GM10266 (cell line): ENCODE data around the gene IL15RA.

Experiments used
- DNase-seq: peaks from one replicate; pipeline ENCODE4 v3.0.0; 2012; ENCODE audit errors: extremely low spot score
- CTCF ChIP-seq: IDR thresholded peaks from 2 replicates; pipeline ENCODE4 v1.5.1; 2012; ENCODE audit warnings: mild to moderate bottlenecking, low read depth; ENCODE audit not compliant: control insufficient read depth, insufficient read depth; ENCODE audit errors: missing control alignments

IL15RA gene

GRCh38 chr10:5989756-5990155 lies 12.4 kb upstream of the IL15RA start:
- no peak for DNase-seq
- TF ChIP-seq CTCF, result no peak

- no peak for TF ChIP-seq CTCF
- no peak for DNase-seq
Observed at GRCh38 chr10:5988336-5988920, 11.1 kb upstream of the IL15RA start.

GRCh38 chr10:5987747-5988146 lies 10.4 kb upstream of the IL15RA start:
- TF ChIP-seq CTCF, result no peak
- DNase-seq, result no peak

GRCh38 chr10:5985029-5985428 lies 7.7 kb upstream of the IL15RA start:
- DNase-seq, result no peak
- TF ChIP-seq CTCF, result no peak

GRCh38 chr10:5983774-5984173 lies 6.4 kb upstream of the IL15RA start:
- TF ChIP-seq CTCF, result no peak
- no peak for DNase-seq

- no peak for DNase-seq
- no peak for TF ChIP-seq CTCF
Observed at GRCh38 chr10:5981529-5981928, 4.2 kb upstream of the IL15RA start.

- DNase-seq, result no peak
- TF ChIP-seq CTCF, result no peak
Observed at GRCh38 chr10:5978230-5978489, 817 bp upstream of the IL15RA start.
